Hematopoietic multipotent progenitor cell (in vitro differentiated cells): ENCODE results near the gene PTHLH. TPM values are rescaled to one million over a fixed set of nuclear protein-coding genes. Genes with fewer than 3 reads are reported as not detected.

Experiments
- DNase-seq, 3 donors: peaks; one replicate each; pipeline ENCODE4 v3.0.0-alpha.2; 2011 to 2015; ENCODE audit warnings: low read depth in 2 of 3, low spot score in 2 of 3
- small RNA-seq: library from RNA; depleted of rRNA; stranded (forward); fragments of <200 nt; gene quantifications from one replicate; pipeline ENCODE3, GENCODE V24; 2012
- total RNA-seq: library from RNA; depleted of rRNA; stranded (reverse); fragments of >200 nt; gene quantifications from one replicate; pipeline ENCODE4 v1.2.3, GENCODE V29; 2012

The PTHLH gene
- total RNA-seq, 1 donor: 0.27 TPM

DNA sequence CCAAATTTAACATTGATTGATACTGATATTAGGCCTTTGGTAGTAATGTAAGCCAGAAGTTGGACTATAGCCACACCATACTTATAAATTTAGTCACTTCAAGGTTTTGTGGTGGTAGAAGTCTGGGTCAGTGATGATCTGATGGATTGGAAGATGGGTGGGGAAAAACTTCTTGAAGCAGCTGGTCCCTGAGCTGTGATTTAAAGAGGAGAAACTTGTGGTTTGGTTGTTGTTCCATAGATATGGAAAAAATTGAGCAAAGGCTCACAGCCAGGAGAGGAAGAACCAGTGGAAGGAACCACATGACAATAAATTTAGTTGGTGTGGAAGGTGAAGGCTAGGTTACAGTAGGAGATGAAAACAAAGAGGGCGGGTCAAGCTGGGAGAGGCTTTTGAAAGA is 26.1 kb downstream of the PTHLH start:
- no peak for DNase-seq

DNA sequence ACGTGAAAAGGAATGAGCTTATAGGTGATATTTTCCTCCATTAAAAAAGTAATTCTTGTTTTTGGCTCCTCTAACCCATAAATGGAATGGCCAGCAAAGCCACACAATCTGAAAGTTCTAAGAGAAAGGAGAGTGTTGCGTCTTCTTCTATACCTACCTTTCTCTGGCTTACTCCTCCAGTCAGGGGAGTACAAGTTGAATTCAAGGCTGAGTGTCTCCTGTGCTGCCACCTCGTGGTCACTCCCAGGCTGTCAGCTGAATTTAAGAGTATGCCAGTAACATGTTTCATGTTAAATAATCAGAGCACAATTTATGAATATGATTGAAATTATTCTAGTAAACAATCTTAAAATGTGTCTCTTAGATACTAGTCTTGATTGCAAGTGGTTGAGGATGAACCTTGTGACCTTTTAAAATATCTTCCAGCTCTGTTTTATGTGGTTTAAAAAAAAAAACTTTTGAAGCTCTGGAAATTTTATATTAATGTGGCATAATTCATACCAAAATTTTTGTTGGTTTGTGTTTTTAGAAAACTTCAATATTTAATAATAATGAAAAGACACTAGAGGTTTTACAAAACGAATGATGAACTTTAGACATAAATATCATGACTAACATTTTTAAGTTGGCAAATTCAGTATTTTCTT is 31.7 kb downstream of the PTHLH start:
- peak; percentile 41 to 82 (median 54) for DNase-seq

- no peak for DNase-seq
Observed at GRCh38 chr12:27940245-27940644, 32.3 kb downstream of the PTHLH start.

DNA sequence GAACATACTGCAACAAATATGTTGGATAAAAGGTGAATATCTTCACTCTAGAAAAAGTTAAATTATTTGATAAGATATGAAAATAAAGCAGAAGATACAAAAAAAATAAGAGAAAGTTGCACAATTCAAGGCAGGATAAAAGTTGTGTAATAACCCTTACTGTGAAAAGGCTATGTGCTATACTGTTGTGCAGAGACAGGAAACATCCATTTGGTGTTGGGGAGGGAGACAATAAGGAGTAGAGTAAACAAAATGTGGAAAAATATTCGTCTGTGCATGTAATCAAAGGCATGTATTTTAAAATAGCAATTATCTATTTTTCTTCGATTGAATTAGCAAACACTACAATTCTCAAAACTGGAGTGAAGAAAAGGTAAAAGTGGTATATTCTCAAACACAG is 34.8 kb downstream of the PTHLH start:
- no peak for DNase-seq

DNA sequence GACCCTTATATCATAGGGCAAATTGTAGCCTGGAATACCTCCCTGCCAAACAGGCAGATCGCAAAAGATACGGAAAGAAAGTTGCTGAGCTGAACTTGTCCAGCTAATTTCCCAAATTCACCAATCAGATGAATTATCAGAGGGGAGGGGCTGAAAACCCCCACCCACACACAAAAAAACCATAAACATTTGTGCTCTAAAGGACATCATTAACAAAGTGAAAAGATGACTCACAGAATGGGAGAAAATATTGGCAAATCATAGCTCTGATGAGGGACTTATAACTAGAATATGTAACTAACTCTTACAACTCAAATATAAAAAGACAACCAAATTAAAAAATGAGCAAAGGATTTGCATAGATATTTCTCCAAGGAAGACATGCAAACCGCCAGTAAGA is 36.3 kb downstream of the PTHLH start:
- DNase-seq: no peak

DNA sequence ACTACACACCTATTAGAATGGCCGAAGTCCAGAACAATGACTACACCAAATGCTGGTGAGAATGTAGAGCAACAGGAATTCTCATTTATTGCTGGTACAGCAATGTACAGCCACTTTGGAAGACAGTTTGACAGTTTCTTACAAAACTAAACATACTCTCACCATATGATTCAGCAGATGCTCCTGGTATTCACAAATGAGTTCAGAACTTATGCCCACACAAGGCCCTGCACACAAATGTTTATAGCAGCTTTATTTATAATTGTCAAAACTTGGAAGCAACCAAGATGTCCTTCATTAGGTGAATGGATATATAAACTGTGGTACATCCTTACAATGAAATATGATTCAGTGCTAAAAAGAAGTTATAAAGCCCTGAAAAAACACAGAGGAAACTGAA is 38.3 kb downstream of the PTHLH start:
- no peak for DNase-seq

- no peak for DNase-seq
Observed at GRCh38 chr12:27931390-27931789, 41.1 kb downstream of the PTHLH start.

GRCh38 chr12:27927347-27927746 is 45.2 kb downstream of the PTHLH start:
- DNase-seq: no peak

GRCh38 chr12:27924350-27925135 is 48.0 kb downstream of the PTHLH start:
- DNase-seq: no peak

DNA sequence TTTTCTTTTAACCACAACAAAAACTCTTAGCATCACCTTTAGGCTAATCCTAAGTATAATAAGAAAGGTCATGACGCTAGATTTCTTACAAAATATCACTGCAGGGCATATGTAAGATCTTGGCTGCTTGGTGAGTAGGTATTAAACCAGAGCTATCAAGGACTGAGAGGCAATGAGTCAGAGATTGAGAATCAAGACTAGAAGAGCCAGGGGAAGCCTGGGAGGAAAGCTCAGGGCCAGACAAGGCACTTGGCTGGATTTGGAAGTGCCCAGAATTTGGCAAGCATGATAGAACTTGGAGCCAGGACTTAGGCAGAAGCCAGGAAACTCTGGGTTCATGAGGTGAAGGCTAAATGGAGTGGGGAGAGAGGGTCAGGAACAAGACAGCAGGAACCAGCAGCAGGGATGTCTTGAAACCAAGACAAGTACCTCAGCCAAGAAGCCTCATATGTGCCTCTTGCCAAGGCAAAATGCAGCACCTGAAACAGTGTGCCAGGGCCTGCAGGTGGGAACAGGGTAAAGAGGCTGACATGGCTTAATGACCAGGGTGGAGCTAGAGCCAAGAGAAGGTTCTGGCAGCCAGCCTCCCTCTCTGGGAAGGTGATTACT is 49.9 kb downstream of the PTHLH start:
- no peak for DNase-seq

GRCh38 chr12:27919671-27920235 is 52.8 kb downstream of the PTHLH start:
- DNase-seq: no peak

DNA sequence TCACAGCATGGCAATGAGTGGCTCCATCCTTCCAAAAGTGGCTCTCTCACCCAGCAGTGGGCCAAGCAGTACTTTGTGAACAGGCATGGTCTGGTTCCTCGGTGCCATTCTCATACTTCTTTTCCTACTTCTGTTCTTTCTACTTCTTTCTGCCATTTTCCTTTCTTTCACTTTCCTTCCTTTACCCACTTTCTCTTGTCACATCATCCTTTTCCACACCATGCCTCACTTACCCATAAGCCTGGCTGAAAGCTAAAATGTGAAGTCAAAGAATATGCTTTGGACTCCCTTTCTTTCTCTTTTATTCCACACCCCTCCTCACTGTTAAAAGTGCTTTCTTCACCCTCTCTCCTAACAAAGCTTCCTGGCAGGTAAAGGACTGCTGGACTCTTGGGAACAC is 57.0 kb downstream of the PTHLH start:
- DNase-seq: no peak

DNA sequence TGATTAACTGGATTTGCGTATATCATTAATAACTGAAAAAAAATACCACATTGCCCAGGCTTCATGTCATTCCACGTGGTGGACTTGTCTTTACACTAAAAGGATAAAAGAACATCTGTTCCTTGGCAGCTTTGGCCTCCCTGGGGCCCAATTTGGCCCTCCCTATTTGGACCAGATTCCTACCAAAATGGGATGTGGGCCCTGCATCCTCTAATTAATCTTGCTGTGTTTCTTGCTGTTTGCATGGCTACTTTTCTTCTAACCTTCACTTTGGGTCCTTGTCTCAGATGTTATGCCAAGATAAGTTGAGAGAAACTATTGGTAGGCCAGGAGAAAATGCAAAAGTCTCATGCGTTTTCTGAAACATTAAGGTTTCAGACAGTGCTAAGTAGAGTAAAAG is 57.5 kb downstream of the PTHLH start:
- DNase-seq: no peak

DNA sequence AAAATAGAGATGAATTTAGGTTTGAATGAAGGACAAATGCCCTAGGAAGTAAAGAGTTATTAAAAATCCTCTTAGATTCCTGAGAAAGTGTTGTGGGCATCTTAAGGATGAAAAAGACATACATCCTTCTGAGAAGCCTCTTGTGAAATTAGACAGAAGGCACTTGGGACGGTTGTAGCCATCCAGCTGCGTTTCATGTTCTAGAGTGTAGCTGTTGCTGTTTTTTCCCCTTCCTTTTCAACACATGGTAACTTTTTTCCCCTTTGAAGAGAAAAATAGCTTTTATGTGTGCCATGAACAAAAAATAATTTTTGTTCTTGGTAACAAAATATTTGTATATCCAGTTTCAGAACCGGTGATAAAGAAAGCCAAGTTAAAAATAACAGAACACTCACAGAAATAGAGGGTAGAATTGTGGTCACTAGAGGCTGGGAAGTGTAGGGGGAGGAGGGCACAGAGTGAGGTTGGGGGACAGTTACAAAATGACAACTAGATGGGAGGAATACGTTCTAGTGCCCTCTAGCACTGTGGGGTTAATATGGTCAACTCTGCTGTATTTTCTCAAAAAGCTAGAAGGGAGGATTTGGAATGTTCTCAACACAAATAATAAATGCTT is 58.4 kb downstream of the PTHLH start:
- DNase-seq: no peak

GRCh38 chr12:27911397-27911796 is 61.1 kb downstream of the PTHLH start:
- no peak for DNase-seq

Small RNAs within 50 kb of the gene (small RNA-seq; reads per million reads assigned to genes)
- not detected for gene AC008011.1

Other genes starting within 250 kb of the PTHLH start
- gene KLHL42, start 192.5 kb downstream of the PTHLH start, total RNA-seq: 41.2 TPM
- gene MANSC4, start 192.5 kb downstream of the PTHLH start, total RNA-seq: under 0.01 TPM
- 21.0 TPM for gene CCDC91, start 217.7 kb upstream of the PTHLH start, total RNA-seq